ENCODE results near the gene NANOS2. TPM values are rescaled to one million over a fixed set of nuclear protein-coding genes. Genes with fewer than 3 reads are reported as not detected.

NANOS2 gene
- total and polyA plus RNA-seq, 9 of the 15 experiments (the other 6 are each of a cell fraction or from before 2014, with no cell fraction given) = not detected

DNA sequence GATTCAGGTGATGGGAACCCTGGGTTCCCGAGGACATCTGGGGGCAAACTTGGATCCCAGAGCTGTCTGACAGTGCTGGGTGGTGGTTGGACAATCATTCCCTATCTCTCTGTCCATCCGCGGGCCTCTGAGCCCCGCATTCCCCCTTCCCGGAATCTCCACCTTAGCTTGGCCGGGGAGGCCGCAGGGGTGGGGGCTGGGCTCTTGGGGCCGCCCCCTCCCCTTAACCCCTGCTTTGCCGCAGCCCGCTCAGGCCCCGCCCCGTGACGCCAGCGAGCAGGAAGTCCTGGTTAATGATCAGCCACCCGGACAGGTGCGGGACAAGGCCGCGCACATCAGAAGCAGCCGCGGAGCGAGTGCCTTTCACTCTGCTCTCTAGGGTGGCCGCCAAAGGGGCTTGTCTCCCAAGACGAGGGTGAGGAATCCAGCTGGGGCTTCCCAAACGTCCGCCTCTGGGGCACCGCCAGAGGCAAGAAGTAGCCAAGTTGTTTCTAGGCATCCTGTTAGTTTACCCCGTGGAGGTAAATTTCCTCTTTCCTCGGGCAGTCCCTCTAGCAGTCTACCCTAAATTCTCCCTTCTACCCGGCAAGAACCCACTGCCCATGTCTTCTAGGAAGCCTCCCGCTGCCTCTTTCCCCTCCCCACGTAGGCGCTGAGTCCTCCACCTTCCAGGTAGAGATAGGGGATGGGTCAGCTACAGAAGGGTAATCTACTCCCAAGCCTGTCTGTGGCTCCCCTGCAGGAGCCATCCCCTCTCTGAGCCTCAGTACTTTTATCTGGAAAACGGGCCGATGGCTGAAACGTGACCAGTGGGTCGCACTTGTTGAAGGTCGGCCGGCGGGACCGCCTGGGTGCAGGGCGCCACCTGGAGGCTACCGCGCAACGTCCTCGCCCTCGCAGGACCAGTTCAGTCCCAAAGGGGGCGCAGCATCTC, 31.7 kb downstream of the NANOS2 start (continued):
- TF ChIP-seq, protein P1, sequence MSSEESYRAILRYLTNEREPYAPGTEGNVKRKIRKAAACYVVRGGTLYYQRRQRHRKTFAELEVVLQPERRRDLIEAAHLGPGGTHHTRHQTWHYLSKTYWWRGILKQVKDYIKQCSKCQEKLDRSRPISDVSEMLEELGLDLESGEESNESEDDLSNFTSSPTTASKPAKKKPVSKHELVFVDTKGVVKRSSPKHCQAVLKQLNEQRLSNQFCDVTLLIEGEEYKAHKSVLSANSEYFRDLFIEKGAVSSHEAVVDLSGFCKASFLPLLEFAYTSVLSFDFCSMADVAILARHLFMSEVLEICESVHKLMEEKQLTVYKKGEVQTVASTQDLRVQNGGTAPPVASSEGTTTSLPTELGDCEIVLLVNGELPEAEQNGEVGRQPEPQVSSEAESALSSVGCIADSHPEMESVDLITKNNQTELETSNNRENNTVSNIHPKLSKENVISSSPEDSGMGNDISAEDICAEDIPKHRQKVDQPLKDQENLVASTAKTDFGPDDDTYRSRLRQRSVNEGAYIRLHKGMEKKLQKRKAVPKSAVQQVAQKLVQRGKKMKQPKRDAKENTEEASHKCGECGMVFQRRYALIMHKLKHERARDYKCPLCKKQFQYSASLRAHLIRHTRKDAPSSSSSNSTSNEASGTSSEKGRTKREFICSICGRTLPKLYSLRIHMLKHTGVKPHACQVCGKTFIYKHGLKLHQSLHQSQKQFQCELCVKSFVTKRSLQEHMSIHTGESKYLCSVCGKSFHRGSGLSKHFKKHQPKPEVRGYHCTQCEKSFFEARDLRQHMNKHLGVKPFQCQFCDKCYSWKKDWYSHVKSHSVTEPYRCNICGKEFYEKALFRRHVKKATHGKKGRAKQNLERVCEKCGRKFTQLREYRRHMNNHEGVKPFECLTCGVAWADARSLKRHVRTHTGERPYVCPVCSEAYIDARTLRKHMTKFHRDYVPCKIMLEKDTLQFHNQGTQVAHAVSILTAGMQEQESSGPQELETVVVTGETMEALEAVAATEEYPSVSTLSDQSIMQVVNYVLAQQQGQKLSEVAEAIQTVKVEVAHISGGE (CRISPR knock-in tag; IDR thresholded peaks at IDR 0.05) = no peak
- TF ChIP-seq ZNF212 (CRISPR knock-in tag; IDR thresholded peaks at IDR 0.05) (no peak), ZBTB8A (IDR thresholded peaks at IDR 0.05; ENCODE audit: partially characterized antibody) (no peak), FOS (IDR thresholded peaks at IDR 0.05; ENCODE audit: extremely low read depth, insufficient read length) (no peak), ESRRB (CRISPR knock-in tag; IDR thresholded peaks at IDR 0.05; ENCODE audit: borderline replicate concordance) (no peak), STAG1 (CRISPR knock-in tag; IDR thresholded peaks at IDR 0.05; ENCODE audit: borderline replicate concordance) (peak; percentile 76; the same call in 1 of the 2 replicates), ZNF668 (CRISPR knock-in tag; IDR thresholded peaks at IDR 0.05) (no peak), JUN (IDR thresholded peaks at IDR 0.05; ENCODE audit: borderline replicate concordance, low read depth, low read length) (0 out of 2 replicates have a peak, but pooled peaks have one; percentile 48), JUN (CRISPR knock-in tag; IDR thresholded peaks at IDR 0.05; ENCODE audit: borderline replicate concordance) (0 out of 2 replicates have a peak, but pooled peaks have one; percentile 33), IFI16 (CRISPR knock-in tag; IDR thresholded peaks at IDR 0.05) (no peak), ETV1 (tag; conservative IDR thresholded peaks at IDR 0.05; ENCODE audit: low read depth) (peak; percentile 41; the same call in 1 of the 2 replicates), CXXC5 (CRISPR knock-in tag; IDR thresholded peaks at IDR 0.05) (peak; percentile 88), DDX20 (tag; IDR thresholded peaks at IDR 0.05; ENCODE audit: low read depth) (no peak), PYGO2 (tag; IDR thresholded peaks at IDR 0.05) (no peak), COPS2 (conservative IDR thresholded peaks at IDR 0.05) (no peak), ZBTB17 (CRISPR knock-in tag; IDR thresholded peaks at IDR 0.05) (no peak)
- TF ChIP-seq, protein P2, sequence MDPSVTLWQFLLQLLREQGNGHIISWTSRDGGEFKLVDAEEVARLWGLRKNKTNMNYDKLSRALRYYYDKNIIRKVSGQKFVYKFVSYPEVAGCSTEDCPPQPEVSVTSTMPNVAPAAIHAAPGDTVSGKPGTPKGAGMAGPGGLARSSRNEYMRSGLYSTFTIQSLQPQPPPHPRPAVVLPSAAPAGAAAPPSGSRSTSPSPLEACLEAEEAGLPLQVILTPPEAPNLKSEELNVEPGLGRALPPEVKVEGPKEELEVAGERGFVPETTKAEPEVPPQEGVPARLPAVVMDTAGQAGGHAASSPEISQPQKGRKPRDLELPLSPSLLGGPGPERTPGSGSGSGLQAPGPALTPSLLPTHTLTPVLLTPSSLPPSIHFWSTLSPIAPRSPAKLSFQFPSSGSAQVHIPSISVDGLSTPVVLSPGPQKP (CRISPR knock-in tag; IDR thresholded peaks at IDR 0.05) = no peak
- TF ChIP-seq, protein P3, sequence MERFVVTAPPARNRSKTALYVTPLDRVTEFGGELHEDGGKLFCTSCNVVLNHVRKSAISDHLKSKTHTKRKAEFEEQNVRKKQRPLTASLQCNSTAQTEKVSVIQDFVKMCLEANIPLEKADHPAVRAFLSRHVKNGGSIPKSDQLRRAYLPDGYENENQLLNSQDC (CRISPR knock-in tag; IDR thresholded peaks at IDR 0.05) = no peak; the same call in 1 of the 2 replicates
- TF ChIP-seq, protein P4, sequence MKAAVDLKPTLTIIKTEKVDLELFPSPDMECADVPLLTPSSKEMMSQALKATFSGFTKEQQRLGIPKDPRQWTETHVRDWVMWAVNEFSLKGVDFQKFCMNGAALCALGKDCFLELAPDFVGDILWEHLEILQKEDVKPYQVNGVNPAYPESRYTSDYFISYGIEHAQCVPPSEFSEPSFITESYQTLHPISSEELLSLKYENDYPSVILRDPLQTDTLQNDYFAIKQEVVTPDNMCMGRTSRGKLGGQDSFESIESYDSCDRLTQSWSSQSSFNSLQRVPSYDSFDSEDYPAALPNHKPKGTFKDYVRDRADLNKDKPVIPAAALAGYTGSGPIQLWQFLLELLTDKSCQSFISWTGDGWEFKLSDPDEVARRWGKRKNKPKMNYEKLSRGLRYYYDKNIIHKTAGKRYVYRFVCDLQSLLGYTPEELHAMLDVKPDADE (conservative IDR thresholded peaks at IDR 0.05; ENCODE audit: control insufficient read depth, low read depth, low read length) = peak; percentile 26; the same call in 1 of the 2 replicates

Measured in K562 (cell line).